Measurements from ENCODE around the gene KCNJ2. TPM values are rescaled to one million over a fixed set of nuclear protein-coding genes. Genes with fewer than 3 reads are reported as not detected.

Gene KCNJ2
- total RNA-seq, 1 experiment from 2014 or later = not detected

DNA sequence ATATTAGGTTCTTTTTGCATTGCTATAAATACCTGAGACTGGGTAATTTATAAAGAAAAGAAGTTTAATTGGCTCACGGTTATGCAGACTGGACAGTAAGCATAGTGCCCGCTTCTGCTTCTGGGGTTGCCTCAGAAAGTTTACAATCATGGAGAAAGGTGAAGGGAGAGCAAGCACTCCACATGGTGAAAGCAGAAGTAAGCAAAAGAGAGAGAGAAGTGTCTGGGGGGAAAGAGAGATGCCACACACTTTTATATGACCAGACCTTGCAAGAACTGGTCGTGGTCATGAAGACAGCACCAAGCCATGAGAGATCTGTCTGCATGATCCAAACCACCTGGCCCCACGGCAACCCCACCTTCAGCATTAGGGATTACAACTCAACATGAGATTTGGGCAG, 48.9 kb upstream of the KCNJ2 start:
- Histone ChIP-seq H3K36me3 (ENCODE audit: insufficient read depth, low read length, poor library complexity, severe bottlenecking) (no peaks in the 10 kb centered on the region), H3K4me3 (ENCODE audit: low read depth, low read length, poor library complexity, severe bottlenecking) (no peak overlapping the region), H3K27ac (ENCODE audit: low read depth, low read length, poor library complexity, severe bottlenecking) (no peak overlapping the region), H3K4me1 (ENCODE audit: insufficient read depth, low read length, poor library complexity, severe bottlenecking) (no peaks in the 10 kb centered on the region), H3K9me3 (ENCODE audit: low read depth, low read length, poor library complexity, severe bottlenecking) (no peaks in the 10 kb centered on the region), H3K27me3 (replicated peaks; ENCODE audit: insufficient read depth, low read depth, low read length, poor library complexity) (no peaks in the 10 kb centered on the region)
- no peak for DNase-seq (ENCODE audit: low spot score)
- ChIA-PET POLR2A (ENCODE audit: low non-redundant PET) (no interaction called here), CTCF (no interaction called here)
- TF ChIP-seq, protein P1, sequence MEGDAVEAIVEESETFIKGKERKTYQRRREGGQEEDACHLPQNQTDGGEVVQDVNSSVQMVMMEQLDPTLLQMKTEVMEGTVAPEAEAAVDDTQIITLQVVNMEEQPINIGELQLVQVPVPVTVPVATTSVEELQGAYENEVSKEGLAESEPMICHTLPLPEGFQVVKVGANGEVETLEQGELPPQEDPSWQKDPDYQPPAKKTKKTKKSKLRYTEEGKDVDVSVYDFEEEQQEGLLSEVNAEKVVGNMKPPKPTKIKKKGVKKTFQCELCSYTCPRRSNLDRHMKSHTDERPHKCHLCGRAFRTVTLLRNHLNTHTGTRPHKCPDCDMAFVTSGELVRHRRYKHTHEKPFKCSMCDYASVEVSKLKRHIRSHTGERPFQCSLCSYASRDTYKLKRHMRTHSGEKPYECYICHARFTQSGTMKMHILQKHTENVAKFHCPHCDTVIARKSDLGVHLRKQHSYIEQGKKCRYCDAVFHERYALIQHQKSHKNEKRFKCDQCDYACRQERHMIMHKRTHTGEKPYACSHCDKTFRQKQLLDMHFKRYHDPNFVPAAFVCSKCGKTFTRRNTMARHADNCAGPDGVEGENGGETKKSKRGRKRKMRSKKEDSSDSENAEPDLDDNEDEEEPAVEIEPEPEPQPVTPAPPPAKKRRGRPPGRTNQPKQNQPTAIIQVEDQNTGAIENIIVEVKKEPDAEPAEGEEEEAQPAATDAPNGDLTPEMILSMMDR (conservative IDR thresholded peaks at IDR 0.05; ENCODE audit: low read depth, low read length) = no peak
- no peak for TF ChIP-seq EZH2 (IDR thresholded peaks at IDR 0.05; ENCODE audit: borderline replicate concordance, low read depth, low read length, poor library complexity, severe bottlenecking)
- intact Hi-C loops (cut with micrococcal nuclease; ENCODE audit: unreplicated experiment) = no loop called here
- no TSS peak for BruUV-seq (replicated peaks)

- no peak for TF ChIP-seq EZH2 (IDR thresholded peaks at IDR 0.05; ENCODE audit: borderline replicate concordance, low read depth, low read length, poor library complexity, severe bottlenecking)
- TF ChIP-seq, protein P1 (conservative IDR thresholded peaks at IDR 0.05; ENCODE audit: low read depth, low read length) = no peak
- H3K36me3 ChIP-seq (ENCODE audit: insufficient read depth, low read length, poor library complexity, severe bottlenecking) = no peaks in the 10 kb centered on the region
- ChIA-PET POLR2A (ENCODE audit: low non-redundant PET) (no interaction called here), CTCF (no interaction called here)
- H3K27ac ChIP-seq (ENCODE audit: low read depth, low read length, poor library complexity, severe bottlenecking) = no peak overlapping the region
- no peaks in the 10 kb centered on the region for H3K9me3 ChIP-seq (ENCODE audit: low read depth, low read length, poor library complexity, severe bottlenecking)
- no peak overlapping the region for H3K4me3 ChIP-seq (ENCODE audit: low read depth, low read length, poor library complexity, severe bottlenecking)
- intact Hi-C loops (cut with micrococcal nuclease; ENCODE audit: unreplicated experiment) = no loop called here
- no peaks in the 10 kb centered on the region for H3K4me1 ChIP-seq (ENCODE audit: insufficient read depth, low read length, poor library complexity, severe bottlenecking)
- H3K27me3 ChIP-seq (replicated peaks; ENCODE audit: insufficient read depth, low read depth, low read length, poor library complexity) = no peaks in the 10 kb centered on the region
- DNase-seq (ENCODE audit: low spot score) = no peak
- BruUV-seq (replicated peaks) = no TSS peak
Observed at GRCh38 chr17:70121126-70121525, 48.2 kb upstream of the KCNJ2 start.

- no peak for DNase-seq (ENCODE audit: low spot score)
- Histone ChIP-seq H3K9me3 (ENCODE audit: low read depth, low read length, poor library complexity, severe bottlenecking) (no peaks in the 10 kb centered on the region), H3K4me3 (ENCODE audit: low read depth, low read length, poor library complexity, severe bottlenecking) (no peak overlapping the region), H3K27ac (ENCODE audit: low read depth, low read length, poor library complexity, severe bottlenecking) (no peak overlapping the region), H3K36me3 (ENCODE audit: insufficient read depth, low read length, poor library complexity, severe bottlenecking) (no peaks in the 10 kb centered on the region), H3K4me1 (ENCODE audit: insufficient read depth, low read length, poor library complexity, severe bottlenecking) (no peaks in the 10 kb centered on the region), H3K27me3 (replicated peaks; ENCODE audit: insufficient read depth, low read depth, low read length, poor library complexity) (no peaks in the 10 kb centered on the region)
- TF ChIP-seq EZH2 (IDR thresholded peaks at IDR 0.05; ENCODE audit: borderline replicate concordance, low read depth, low read length, poor library complexity, severe bottlenecking) = no peak
- TF ChIP-seq, protein P1 (conservative IDR thresholded peaks at IDR 0.05; ENCODE audit: low read depth, low read length) = no peak
- BruUV-seq (replicated peaks) = no TSS peak
- ChIA-PET POLR2A (ENCODE audit: low non-redundant PET) (no interaction called here), CTCF (no interaction called here)
- intact Hi-C loops (cut with micrococcal nuclease; ENCODE audit: unreplicated experiment) = no loop called here
Observed at GRCh38 chr17:70123193-70123592, 46.1 kb upstream of the KCNJ2 start.

Data from A673 (cell line).